Muscle of leg (tissue), 11 donors: Measurements from ENCODE around the gene KLHL13. TPM values are rescaled to one million over a fixed set of nuclear protein-coding genes. Genes with fewer than 3 reads are reported as not detected.
A peak's percentile ranks its signal among the peaks of the same experiment; 100 is the strongest.

ENCODE experiments used
- DNase-seq: peaks from one replicate; pipeline ENCODE4 v3.0.0; 2013
- H3K27ac ChIP-seq: one replicate; pipeline ENCODE4 v1.5.1; 2013; ENCODE audit warnings: mild to moderate bottlenecking, low read length, control low read depth
- H3K27me3 ChIP-seq: one replicate; pipeline ENCODE4 v1.6.1; 2013; ENCODE audit warnings: low read length; ENCODE audit not compliant: control insufficient read depth, insufficient read depth
- H3K36me3 ChIP-seq: one replicate; pipeline ENCODE4 v1.6.1; 2013; ENCODE audit warnings: low read length; ENCODE audit not compliant: control insufficient read depth, insufficient read depth
- H3K4me1 ChIP-seq: one replicate; pipeline ENCODE4 v1.6.1; 2013; ENCODE audit warnings: low read length; ENCODE audit not compliant: control insufficient read depth, insufficient read depth
- H3K4me3 ChIP-seq: one replicate; pipeline ENCODE4 v1.5.1; 2013; ENCODE audit warnings: low read length, control low read depth
- H3K9me3 ChIP-seq: replicated peaks from 2 replicates; pipeline ENCODE4 v1.6.1; 2013; ENCODE audit warnings: low read depth, low read length; ENCODE audit not compliant: control insufficient read depth
- WGBS: methylation state at CpG from one replicate; pipeline ENCODE4 v1.1.5; 2013; ENCODE audit warnings: missing lambda C conversion rate; ENCODE audit not compliant: insufficient coverage; 5-methylcytosine and 5-hydroxymethylcytosine counted together
- polyA plus RNA-seq, 8 donors: library from polyadenylated mRNA; unstranded; fragments of 120-200 nt; gene quantifications; one replicate each; pipeline versions ENCODE4 v1.2.1 to v1.2.3, GENCODE V29; 2013; ENCODE audit warnings: inconsistent platforms in 1 of 8, low replicate concordance in 1 of 8; ENCODE audit not compliant: insufficient read length in 8 of 8, insufficient read depth in 1 of 8
- total RNA-seq: library from RNA; stranded (reverse); fragments of 120-200 nt; gene quantifications from one replicate; pipeline ENCODE4 v1.2.4, GENCODE V29; 2013

The KLHL13 gene
- total and polyA plus RNA-seq, 9 donors, result 44.5 to 70.1 (median 57.8) TPM

- Histone ChIP-seq H3K27ac (no peak overlapping the region), H3K27me3 (no peaks in the 10 kb centered on the region), H3K9me3 (no peaks in the 10 kb centered on the region), H3K36me3 (no peaks in the 10 kb centered on the region), H3K4me3 (no peak overlapping the region), H3K4me1 (no peaks in the 10 kb centered on the region)
- 100% methylated on average over 1 of the region's 2 CpGs for WGBS
- DNase-seq, result no peak
Measured at GRCh38 chrX:117998171-117998570, 118.4 kb downstream of the KLHL13 start.

- DNase-seq, result peak; percentile 31
- Histone ChIP-seq H3K4me3 (no peak overlapping the region), H3K27me3 (no peaks in the 10 kb centered on the region), H3K27ac (no peak overlapping the region), H3K36me3 (no peaks in the 10 kb centered on the region), H3K4me1 (no peaks in the 10 kb centered on the region), H3K9me3 (no peaks in the 10 kb centered on the region)
- no CpG with 5 or more reads among the region's 3 CpGs for WGBS
Measured at GRCh38 chrX:117996918-117997480, 119.6 kb downstream of the KLHL13 start.

GRCh38 chrX:117996408-117996807, 120.2 kb downstream of the KLHL13 start:
- Histone ChIP-seq H3K27me3 (no peaks in the 10 kb centered on the region), H3K4me1 (no peaks in the 10 kb centered on the region), H3K4me3 (no peak overlapping the region), H3K27ac (no peak overlapping the region), H3K9me3 (no peaks in the 10 kb centered on the region), H3K36me3 (no peaks in the 10 kb centered on the region)
- DNase-seq, result no peak
- WGBS, result no CpG with 5 or more reads among the region's 4 CpGs

- no peak overlapping the region for H3K4me3 ChIP-seq
- no peaks in the 10 kb centered on the region for H3K27me3 ChIP-seq
- no peak overlapping the region for H3K27ac ChIP-seq
- H3K9me3 ChIP-seq, result no peaks in the 10 kb centered on the region
- H3K36me3 ChIP-seq, result no peaks in the 10 kb centered on the region
- DNase-seq, result no peak
- H3K4me1 ChIP-seq, result no peaks in the 10 kb centered on the region
- no CpG with 5 or more reads among the region's 1 CpG for WGBS
Measured at GRCh38 chrX:117995378-117995777, 121.2 kb downstream of the KLHL13 start.

GRCh38 chrX:117992192-117992723, 124.4 kb downstream of the KLHL13 start:
- Histone ChIP-seq H3K27ac (no peak overlapping the region), H3K36me3 (no peaks in the 10 kb centered on the region), H3K4me3 (no peak overlapping the region), H3K9me3 (no peaks in the 10 kb centered on the region), H3K27me3 (no peaks in the 10 kb centered on the region), H3K4me1 (no peaks in the 10 kb centered on the region)
- WGBS, result no CpG with 5 or more reads among the region's 1 CpG
- DNase-seq, result no peak

GRCh38 chrX:117990438-117990837, 126.2 kb downstream of the KLHL13 start:
- no peak for DNase-seq
- WGBS, result no CpG with 5 or more reads among the region's 3 CpGs
- Histone ChIP-seq H3K4me1 (no peaks in the 10 kb centered on the region), H3K27ac (no peak overlapping the region), H3K4me3 (no peak overlapping the region), H3K36me3 (no peaks in the 10 kb centered on the region), H3K27me3 (no peaks in the 10 kb centered on the region), H3K9me3 (no peaks in the 10 kb centered on the region)

- no peaks in the 10 kb centered on the region for H3K4me1 ChIP-seq
- no peak overlapping the region for H3K27ac ChIP-seq
- no peaks in the 10 kb centered on the region for H3K27me3 ChIP-seq
- H3K9me3 ChIP-seq, result no peaks in the 10 kb centered on the region
- H3K4me3 ChIP-seq, result no peak overlapping the region
- no peaks in the 10 kb centered on the region for H3K36me3 ChIP-seq
- no peak for DNase-seq
Measured at GRCh38 chrX:117989512-117989911, 127.1 kb downstream of the KLHL13 start.

GRCh38 chrX:117987373-117987772, 129.2 kb downstream of the KLHL13 start:
- no CpG with 5 or more reads among the region's 2 CpGs for WGBS
- no peaks in the 10 kb centered on the region for H3K36me3 ChIP-seq
- no peak overlapping the region for H3K4me3 ChIP-seq
- DNase-seq, result peak; percentile 30
- H3K27me3 ChIP-seq, result peaks cover 3% of the 10 kb centered on the region
- H3K9me3 ChIP-seq, result no peaks in the 10 kb centered on the region
- H3K4me1 ChIP-seq, result no peaks in the 10 kb centered on the region
- H3K27ac ChIP-seq, result no peak overlapping the region

GRCh38 chrX:117985241-117985640, 131.4 kb downstream of the KLHL13 start:
- no peaks in the 10 kb centered on the region for H3K9me3 ChIP-seq
- no CpG with 5 or more reads among the region's 1 CpG for WGBS
- DNase-seq, result no peak
- H3K27ac ChIP-seq, result no peak overlapping the region
- H3K36me3 ChIP-seq, result no peaks in the 10 kb centered on the region
- no peak overlapping the region for H3K4me3 ChIP-seq
- H3K27me3 ChIP-seq, result peaks cover 3% of the 10 kb centered on the region
- H3K4me1 ChIP-seq, result no peaks in the 10 kb centered on the region

- WGBS, result no CpG with 5 or more reads among the region's 4 CpGs
- Histone ChIP-seq H3K36me3 (no peaks in the 10 kb centered on the region), H3K27ac (no peak overlapping the region), H3K9me3 (no peaks in the 10 kb centered on the region), H3K4me3 (no peak overlapping the region), H3K27me3 (peaks cover 3% of the 10 kb centered on the region), H3K4me1 (no peaks in the 10 kb centered on the region)
- DNase-seq, result peak; percentile 16
Measured at GRCh38 chrX:117982694-117983392, 133.8 kb downstream of the KLHL13 start.
